ENCODE data around the gene TEN1.

Gene TEN1

GRCh38 chr17:75976175-75976848 is 2.7 kb upstream of the TEN1 start:
- H3K36me3 ChIP-seq (ENCODE audit: control insufficient read depth in 2 of 2, insufficient read depth in 1 of 2, low read length in 2 of 2), result peaks cover 29 to 32% of the 10 kb centered on the region in 2 experiments; a peak in 2 of 3 replicates
- H3K4me3 ChIP-seq (ENCODE audit: low read depth, low read length), result no peak overlapping the region
- H3K9me3 ChIP-seq (ENCODE audit: control insufficient read depth, insufficient read depth, low read depth, low read length), result no peaks in the 10 kb centered on the region
- POLR2A ChIA-PET, result interaction anchor here (0.6 to 1.1 kb wide), 4 partner anchors 22 to 941 kb away, joined by 3 to 12 read pairs (median 4); partner anchors contain the start of gene FBF1
- H3K27ac ChIP-seq (ENCODE audit: extremely low read depth, low read depth, low read length), result no peak overlapping the region
- TF ChIP-seq ZNF623 (tag by site-specific recombination; IDR thresholded peaks at IDR 0.05), result no peak
- TF ChIP-seq, protein P1, sequence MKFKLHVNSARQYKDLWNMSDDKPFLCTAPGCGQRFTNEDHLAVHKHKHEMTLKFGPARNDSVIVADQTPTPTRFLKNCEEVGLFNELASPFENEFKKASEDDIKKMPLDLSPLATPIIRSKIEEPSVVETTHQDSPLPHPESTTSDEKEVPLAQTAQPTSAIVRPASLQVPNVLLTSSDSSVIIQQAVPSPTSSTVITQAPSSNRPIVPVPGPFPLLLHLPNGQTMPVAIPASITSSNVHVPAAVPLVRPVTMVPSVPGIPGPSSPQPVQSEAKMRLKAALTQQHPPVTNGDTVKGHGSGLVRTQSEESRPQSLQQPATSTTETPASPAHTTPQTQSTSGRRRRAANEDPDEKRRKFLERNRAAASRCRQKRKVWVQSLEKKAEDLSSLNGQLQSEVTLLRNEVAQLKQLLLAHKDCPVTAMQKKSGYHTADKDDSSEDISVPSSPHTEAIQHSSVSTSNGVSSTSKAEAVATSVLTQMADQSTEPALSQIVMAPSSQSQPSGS (tag by site-specific recombination; IDR thresholded peaks at IDR 0.05; ENCODE audit: low read depth), result peak; percentile 24; the same call in 1 of the 2 replicates
- TF ChIP-seq PRDM10 (tag by site-specific recombination; IDR thresholded peaks at IDR 0.05), result 0 out of 2 replicates have a peak, but pooled peaks have one; percentile 7
- no peak for TF ChIP-seq GLI2 (tag by site-specific recombination; IDR thresholded peaks at IDR 0.05; ENCODE audit: borderline replicate concordance, low read depth)
- peak; percentile 97 for TF ChIP-seq SCRT1 (tag by site-specific recombination; IDR thresholded peaks at IDR 0.05; ENCODE audit: borderline replicate concordance)
- TF ChIP-seq SETDB1 (IDR thresholded peaks at IDR 0.05; ENCODE audit: insufficient read length, low read length), result no peak
- TF ChIP-seq, protein P2, sequence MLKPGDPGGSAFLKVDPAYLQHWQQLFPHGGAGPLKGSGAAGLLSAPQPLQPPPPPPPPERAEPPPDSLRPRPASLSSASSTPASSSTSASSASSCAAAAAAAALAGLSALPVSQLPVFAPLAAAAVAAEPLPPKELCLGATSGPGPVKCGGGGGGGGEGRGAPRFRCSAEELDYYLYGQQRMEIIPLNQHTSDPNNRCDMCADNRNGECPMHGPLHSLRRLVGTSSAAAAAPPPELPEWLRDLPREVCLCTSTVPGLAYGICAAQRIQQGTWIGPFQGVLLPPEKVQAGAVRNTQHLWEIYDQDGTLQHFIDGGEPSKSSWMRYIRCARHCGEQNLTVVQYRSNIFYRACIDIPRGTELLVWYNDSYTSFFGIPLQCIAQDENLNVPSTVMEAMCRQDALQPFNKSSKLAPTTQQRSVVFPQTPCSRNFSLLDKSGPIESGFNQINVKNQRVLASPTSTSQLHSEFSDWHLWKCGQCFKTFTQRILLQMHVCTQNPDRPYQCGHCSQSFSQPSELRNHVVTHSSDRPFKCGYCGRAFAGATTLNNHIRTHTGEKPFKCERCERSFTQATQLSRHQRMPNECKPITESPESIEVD (tag by site-specific recombination; IDR thresholded peaks at IDR 0.05), result 0 out of 2 replicates have a peak, but pooled peaks have one; percentile 24
- TF ChIP-seq BCL11B (tag by site-specific recombination; IDR thresholded peaks at IDR 0.05; ENCODE audit: low read depth), result no peak
- 0 out of 2 replicates have a peak, but pooled peaks have one; percentile 12 for TF ChIP-seq ZNF335 (tag by site-specific recombination; conservative IDR thresholded peaks at IDR 0.05)
- TF ChIP-seq ZEB2 (tag by site-specific recombination; IDR thresholded peaks at IDR 0.05), result peak; percentile 40; the same call in 1 of the 2 replicates
- TF ChIP-seq ZNF629 (tag by site-specific recombination; IDR thresholded peaks at IDR 0.05), result peak; percentile 85
- TF ChIP-seq ZNF692 (tag by site-specific recombination; IDR thresholded peaks at IDR 0.05), result peak; percentile 80
- 0 out of 2 replicates have a peak, but pooled peaks have one; percentile 27 for TF ChIP-seq ZNF558 (tag by site-specific recombination; IDR thresholded peaks at IDR 0.05)
- peak; percentile 99 for TF ChIP-seq SCRT2 (tag by site-specific recombination; IDR thresholded peaks at IDR 0.05)
- TF ChIP-seq ZNF664 (tag by site-specific recombination; IDR thresholded peaks at IDR 0.05), result 0 out of 2 replicates have a peak, but pooled peaks have one; percentile 26
- CTCF ChIA-PET, result interaction anchor here (0.6 to 1.2 kb wide), 5 partner anchors 8 to 389 kb away, joined by 3 to 4 read pairs (median 3); partner anchors contain the start of gene CDK3
- H3K4me1 ChIP-seq (ENCODE audit: control insufficient read depth, insufficient read depth, low read length), result peaks cover 13% of the 10 kb centered on the region
